ENCODE results near the gene MAFG.
"Not testable (repeated sequence)": the region's sequence is repeated elsewhere in the genome, so short reads cannot be mapped to it uniquely, and the experiment has no call there.

The MAFG gene

DNA sequence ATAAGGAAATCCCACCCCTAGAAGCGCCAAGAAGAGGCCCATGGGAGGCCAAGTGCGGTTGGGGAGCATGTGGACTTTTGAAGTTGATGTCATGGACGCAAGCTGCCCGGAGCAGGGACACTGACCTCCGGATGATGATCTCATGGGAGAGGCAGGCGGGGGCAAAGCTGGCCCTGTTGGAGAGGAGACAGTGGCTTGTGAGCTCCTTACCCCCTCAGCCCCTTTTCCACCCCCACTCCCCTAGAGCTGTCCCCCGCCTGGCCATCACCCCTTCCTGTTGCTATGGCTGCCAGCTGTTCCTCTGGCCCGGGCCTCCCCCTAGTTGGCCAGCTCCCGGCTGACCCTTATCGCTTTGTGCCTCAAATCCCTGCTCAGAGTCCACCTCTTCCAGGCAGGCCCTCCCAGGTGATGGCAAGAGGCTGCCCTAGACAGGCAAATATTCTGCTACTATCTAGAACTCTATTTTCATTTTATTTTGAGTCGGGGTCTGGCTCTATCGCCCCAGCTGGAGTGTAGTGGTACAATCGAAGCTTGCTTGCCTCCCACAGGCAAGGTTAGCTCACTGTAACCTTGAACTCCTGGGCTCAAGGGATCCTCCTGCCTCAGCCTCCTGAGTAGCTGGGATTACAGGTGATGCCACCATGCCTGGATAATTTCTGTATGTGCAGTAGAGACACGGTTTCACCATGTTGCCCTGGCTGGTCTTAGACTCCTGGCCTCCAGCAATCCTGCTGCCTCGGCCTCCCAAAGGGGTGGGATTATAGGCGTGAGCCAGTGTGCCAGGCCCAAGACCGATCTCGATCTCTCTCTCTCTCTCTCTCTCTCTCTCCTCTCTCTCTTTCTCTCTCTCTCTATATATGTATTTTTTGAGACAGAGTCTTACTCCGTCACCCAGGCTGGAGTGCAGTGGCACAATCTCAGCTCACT lies 26.9 kb upstream of the MAFG start:
- DNase-seq (ENCODE audit: insufficient read length, low spot score) (no peak), FAIRE-seq (no peak)
- TF ChIP-seq POLR2A (IDR thresholded peaks at IDR 0.05; ENCODE audit: low read depth, low read length) = no peak

DNA sequence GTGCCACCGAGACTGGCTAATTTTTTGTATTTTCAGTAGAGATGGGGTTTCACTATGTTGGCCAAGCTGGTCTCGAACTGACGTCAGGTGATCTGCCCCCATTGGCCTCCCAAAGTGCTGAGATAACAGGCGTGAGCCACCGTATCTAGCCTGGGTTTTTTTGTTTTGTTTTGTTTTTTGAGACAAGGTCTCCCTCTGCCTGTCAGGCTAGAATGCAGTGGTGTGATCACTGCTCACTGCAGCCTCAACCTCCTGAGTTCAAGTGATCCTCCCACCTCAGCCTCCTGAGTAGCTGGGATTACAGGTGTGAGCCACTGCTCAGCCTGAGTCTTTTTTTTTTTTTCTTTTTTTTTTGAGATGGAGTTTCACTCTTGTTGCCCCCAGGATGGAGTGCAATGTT lies 25.9 kb upstream of the MAFG start:
- not testable (repeated sequence) for FAIRE-seq; DNase-seq (ENCODE audit: insufficient read length, low spot score)

DNA sequence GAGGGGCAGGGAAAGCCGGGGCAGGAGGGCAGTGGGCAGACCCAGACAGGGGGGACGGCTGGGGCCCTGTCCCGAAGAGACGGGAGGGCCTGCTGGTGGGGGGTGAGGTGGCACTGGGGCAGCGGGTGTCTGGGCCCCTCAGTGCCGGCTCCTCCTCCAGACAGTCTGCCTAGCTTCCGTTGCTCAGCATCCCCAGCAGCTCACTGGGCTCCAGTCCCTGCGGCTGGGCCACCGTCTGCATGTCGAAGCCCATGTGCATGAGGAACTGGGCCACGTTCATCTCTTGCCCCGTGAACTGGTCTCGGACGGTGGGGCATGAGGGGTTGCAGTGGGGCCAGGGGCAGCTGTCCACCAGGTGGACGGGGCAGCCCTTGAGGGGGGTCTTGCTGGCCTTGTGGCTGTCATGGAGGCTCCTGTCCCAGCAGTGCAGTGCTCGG lies 25.3 kb upstream of the MAFG start:
- no peak for TF ChIP-seq POLR2A (IDR thresholded peaks at IDR 0.05; ENCODE audit: low read depth, low read length)
- FAIRE-seq (no peak), DNase-seq (ENCODE audit: insufficient read length, low spot score) (no peak)

DNA sequence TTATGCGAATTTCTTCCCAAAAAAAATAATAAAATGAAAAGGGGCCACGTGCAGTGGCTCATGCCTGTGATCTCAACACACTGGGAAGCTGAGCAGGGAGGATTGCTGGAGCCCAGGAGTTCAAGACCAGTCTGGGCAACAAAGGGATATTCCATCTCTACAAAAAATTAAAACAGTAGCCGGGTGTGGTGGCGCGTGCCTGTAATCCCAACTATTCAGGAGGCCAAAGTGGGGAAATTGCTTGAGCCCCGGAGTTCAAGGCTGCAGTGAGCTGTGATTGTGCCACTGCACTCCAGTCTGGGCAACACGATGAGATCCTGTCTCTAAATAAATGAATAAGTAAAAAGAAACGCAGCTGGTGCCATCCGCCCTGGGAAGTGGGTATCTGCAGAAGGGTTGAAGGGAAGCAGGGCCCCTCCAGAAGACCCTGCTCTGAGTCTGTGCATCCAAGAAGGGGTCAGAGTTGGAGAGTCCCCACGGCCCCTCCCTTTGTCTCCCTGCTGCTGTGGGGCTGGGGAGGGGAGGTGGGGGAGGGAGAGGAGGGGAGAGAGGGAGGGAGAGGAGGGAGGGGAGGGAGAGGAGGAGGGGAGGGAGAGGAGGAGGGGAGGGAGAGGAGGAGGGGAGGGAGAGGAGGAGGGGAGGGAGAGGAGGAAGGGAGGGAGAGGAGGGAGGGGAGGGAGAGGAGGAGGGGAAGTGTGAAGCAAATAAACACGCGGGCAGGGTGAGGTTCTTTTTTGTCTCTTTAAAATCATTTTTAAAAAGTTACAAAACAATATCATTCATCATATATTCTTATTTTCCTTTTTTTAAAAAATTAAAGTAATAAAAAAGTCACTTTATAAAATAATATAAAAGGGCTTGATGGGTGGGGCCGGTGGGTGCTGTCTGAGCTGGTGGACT lies 24.5 kb upstream of the MAFG start:
- FAIRE-seq = no peak
- TF ChIP-seq POLR2A (IDR thresholded peaks at IDR 0.05; ENCODE audit: low read depth, low read length) = no peak
- no peak for DNase-seq (ENCODE audit: insufficient read length, low spot score)

DNA sequence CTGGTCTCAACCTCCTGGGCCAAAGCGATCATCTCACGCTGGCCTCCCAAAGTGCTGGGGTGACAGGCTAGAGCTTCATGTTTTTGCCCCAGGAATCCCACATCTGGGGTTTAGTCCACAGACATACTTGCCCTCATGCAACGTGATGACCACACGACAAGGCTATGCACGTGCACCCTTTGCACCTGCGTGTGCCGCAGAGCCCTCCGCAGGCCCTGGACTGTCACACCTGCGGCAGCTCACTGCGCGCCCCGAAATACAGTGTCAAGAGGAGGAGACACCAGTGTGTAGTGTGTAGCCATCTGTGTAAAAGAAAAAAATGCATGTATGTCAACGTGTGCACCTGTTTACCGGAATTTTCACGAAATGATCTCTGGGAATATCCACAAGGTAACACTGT lies 23.0 kb upstream of the MAFG start:
- TF ChIP-seq POLR2A (IDR thresholded peaks at IDR 0.05; ENCODE audit: low read depth, low read length) = no peak
- FAIRE-seq = no peak
- no peak for DNase-seq (ENCODE audit: insufficient read length, low spot score)

DNA sequence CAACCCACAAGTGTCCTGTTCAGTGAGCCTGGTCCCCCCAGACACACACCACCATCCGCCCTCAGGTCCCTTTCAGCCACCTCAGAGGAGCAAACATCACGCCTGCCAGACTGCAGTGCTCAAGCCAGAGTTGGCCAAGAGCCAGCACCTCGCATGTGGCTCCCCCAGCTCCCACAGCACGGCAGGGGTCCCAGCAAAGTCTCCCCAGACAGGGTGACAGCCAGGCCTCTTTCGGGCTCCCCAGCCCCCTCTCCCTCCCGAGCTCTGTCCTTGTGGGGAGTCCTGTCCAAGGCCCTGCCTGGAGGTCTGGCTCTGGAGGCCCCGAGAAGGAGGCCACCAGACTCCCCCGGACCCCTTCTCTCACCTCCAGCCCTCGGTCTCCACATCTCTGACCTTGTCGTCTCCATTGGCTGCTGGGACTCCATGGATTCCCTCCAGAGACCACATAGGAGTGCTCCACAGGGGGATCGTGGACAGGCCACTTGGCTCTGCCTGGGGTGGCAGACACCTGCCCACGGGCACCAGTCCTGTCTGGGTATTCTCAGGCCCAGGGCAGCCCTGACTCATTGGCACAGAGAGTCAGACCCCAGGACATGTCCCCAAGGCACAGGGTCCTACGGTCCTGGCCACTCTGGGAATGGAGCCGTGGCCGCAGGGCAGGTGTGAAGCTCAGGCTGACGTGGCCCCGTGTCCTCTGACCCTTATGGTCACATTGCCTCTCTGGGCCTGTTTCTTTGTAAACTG lies 21.3 kb upstream of the MAFG start:
- FAIRE-seq (no peak), DNase-seq (ENCODE audit: insufficient read length, low spot score) (no peak)
- TF ChIP-seq POLR2A (IDR thresholded peaks at IDR 0.05; ENCODE audit: low read depth, low read length) = no peak

DNA sequence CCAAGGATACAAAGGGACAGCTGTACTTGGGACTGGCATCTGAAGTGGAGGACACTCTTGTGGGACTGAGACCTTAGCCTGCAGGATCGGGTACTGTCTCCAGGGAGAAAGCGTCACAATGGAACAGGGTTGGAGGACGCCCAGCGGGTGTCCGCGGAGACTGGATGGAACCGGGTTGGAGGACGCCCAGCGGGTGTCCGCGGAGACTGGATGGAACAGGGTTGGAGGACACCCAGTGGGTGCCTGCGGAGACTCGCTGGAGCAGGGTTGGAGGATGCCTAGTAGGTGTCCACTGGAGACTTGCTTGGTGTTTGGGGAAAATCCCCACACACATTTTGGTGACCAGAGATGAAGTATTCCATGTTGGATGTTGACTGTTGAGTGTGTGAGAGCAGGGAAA lies 19.7 kb upstream of the MAFG start, which contains the start of gene MYADML2:
MYADML2 (minus strand) TSS at position 45 of the 400 bp plus-strand sequence. CDS start 5,492 bp downstream, outside the sequence.
- FAIRE-seq = no peak
- DNase-seq (ENCODE audit: insufficient read length, low spot score) = no peak
- TF ChIP-seq POLR2A (IDR thresholded peaks at IDR 0.05; ENCODE audit: low read depth, low read length) = no peak

DNA sequence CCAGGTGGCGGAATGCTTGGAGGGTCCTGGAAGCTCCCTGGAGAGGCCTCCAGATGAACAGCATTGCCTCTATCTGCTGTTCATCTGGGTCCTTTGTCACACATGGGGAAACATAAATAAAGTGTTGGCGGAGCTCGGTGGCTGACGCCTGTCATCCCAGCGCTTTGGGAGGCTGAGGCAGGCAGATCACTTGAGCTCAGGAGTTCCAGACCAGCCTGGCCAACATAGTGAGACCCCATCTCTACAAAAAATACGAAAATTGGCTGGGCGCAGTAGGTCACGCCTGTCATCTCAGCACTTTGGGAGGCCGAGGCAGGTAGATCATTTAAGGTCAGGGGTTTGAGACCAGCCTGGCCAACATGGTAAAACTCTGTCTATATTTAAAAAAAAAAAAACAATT lies 17.3 kb upstream of the MAFG start:
- no peak for FAIRE-seq
- TF ChIP-seq POLR2A (IDR thresholded peaks at IDR 0.05; ENCODE audit: low read depth, low read length) = no peak
- DNase-seq (ENCODE audit: insufficient read length, low spot score) = no peak

DNA sequence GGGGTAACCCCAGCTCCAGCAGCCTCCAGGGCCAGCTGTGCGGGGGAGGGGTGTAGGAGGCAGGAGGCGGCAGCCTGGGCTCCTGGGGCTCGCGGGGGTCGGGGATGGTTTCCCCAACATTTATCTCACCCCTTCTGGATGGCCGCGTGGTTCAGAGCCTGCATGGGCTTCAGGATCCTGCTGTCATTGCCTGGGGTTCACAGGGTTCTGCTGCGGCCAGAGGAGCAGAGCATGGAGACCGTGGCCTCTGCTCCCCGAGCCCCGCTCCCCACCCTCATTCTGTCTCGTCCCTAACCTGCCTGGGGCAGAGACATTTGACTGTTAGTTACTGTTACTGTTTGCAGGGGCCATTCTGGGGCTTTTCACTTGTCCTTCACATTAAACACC lies 14.6 kb upstream of the MAFG start:
- DNase-seq (ENCODE audit: insufficient read length, low spot score) (no peak), FAIRE-seq (no peak)
- TF ChIP-seq POLR2A (IDR thresholded peaks at IDR 0.05; ENCODE audit: low read depth, low read length) = no peak

DNA sequence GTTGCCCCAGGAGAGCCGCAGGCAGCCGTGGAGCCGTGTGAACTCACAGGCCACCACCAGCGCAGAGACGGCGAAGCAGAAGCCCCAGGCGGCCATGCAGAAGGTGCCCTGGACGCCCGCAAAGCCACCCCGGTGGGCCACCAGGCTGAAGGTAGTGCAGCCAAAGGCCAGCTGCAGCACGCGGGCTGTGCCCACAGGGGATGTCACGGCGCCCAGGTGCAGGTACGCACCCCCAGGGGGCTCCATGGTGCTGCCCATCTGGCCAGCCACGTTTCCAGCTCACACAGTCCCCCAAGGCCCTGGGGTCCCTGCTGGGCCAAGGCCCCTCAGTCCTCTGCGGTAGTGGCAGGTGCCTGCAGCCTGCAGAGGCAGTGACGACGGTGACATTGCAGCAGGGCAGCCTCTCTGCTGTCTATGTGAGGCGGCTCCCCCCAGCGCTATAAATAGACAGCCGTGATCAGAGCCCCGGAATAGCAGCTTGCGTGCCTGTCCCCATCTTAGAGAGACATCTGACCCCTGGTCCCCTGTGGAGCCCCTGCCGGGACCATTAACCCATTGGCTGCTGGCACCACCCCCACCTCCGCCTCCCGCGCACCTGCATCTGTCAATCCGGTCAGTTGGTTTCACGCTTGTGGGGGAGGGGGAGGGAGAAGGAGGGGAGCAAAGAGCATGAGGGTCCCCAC lies 14.1 kb upstream of the MAFG start:
- TF ChIP-seq POLR2A (IDR thresholded peaks at IDR 0.05; ENCODE audit: low read depth, low read length) = no peak
- FAIRE-seq (no peak), DNase-seq (ENCODE audit: insufficient read length, low spot score) (no peak)

DNA sequence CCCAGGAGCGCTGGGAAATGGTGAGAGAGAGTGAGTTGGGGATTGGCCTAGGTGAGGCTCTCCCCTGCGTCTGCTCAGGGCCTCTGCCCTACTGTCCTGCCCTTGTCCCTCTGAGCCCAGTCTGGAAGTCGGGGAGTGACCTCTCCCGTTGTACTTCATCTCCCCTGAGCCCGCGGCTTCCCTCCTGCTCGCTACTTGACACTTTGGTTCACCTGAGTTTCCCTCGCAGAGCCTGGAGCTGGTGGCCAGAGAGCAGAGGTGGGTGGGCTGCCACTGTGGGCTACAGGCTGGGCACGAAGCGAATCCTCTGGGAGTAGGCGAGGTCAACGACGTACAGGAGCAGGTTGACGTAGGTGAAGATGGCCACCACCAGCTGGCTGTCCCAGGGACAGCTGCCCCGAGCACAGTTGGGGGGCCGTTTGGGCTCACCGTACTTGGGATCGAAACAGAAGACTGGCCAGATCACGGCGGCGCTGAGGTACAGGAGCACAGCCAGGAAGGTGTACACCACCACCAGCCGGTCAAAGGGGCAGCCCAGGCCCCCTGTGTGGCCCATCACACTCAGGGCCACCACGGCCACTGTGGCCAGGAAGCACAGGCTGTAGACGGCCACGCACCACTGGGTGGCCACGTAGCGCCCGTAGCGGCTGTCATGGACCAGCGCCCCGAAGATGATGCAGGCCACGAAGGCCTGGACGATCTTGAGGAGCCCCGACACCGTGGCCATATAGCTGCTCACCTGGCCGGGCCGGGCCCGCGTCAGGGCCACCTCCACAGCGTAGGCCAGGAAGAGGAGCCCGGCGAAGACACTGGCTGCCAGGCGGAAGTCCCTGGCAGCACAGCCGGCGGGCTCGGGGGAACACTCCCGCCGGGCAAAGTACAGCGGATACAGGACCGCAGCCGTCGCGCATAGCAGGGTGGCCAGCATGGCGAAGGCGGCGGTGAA lies 13.3 kb upstream of the MAFG start:
- no peak for TF ChIP-seq POLR2A (IDR thresholded peaks at IDR 0.05; ENCODE audit: low read depth, low read length)
- no peak for DNase-seq (ENCODE audit: insufficient read length, low spot score)
- FAIRE-seq = no peak

DNA sequence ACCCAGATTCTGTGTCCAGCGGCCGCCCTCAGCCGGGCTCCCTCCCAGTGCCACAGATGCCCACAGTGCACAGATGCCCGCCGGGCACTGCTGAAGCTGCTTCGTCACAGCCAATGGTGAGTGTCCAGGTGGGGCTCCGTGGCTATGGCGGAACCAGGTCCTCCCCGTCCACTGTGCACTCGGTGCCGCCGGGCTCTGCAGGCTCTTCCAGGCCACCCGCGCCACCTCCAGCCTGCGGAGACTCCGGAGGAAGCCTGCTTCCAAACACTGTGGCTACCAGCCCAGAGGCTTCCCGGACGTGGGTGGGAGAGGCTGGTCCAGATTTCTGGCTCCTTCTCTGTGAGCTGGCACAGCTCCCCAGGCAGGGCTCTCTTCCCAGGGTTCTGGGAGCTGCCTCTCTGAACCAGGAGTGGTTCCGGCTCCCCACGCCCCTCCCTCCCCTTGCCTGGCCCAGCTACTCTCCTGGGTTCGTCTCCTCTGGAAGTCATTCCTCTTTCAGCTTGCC lies 12.4 kb upstream of the MAFG start:
- FAIRE-seq (no peak), DNase-seq (ENCODE audit: insufficient read length, low spot score) (no peak)
- no peak for TF ChIP-seq POLR2A (IDR thresholded peaks at IDR 0.05; ENCODE audit: low read depth, low read length)
